Measurements from ENCODE around the gene NAA20.

Gene NAA20

GRCh38 chr20:20017001-20017843 is at the start of gene NAA20:
TSS of gene NAA20 (plus strand) at chr20:20017362. CDS start at chr20:20017397, 35 bp downstream.
- DNase-seq, result peak; percentile 88 to 89

- no peak for DNase-seq
Observed at GRCh38 chr20:19967445-19967844, 49.7 kb upstream of the NAA20 start.

GRCh38 chr20:19968028-19968427 is 49.1 kb upstream of the NAA20 start:
- no peak for DNase-seq

- no peak for DNase-seq
Observed at GRCh38 chr20:19968466-19969073, 48.6 kb upstream of the NAA20 start.

- no peak for DNase-seq
Observed at GRCh38 chr20:19969106-19969505, 48.1 kb upstream of the NAA20 start.

- no peak for DNase-seq
Observed at GRCh38 chr20:19969507-19970255, 47.5 kb upstream of the NAA20 start.

- no peak for DNase-seq
Observed at GRCh38 chr20:19970256-19970765, 46.9 kb upstream of the NAA20 start.

- no peak for DNase-seq
Observed at GRCh38 chr20:19971116-19971515, 46.0 kb upstream of the NAA20 start.

- DNase-seq, result no peak
Observed at GRCh38 chr20:19973961-19974629, 43.1 kb upstream of the NAA20 start.

GRCh38 chr20:19974630-19975435 is 42.3 kb upstream of the NAA20 start:
- DNase-seq, result no peak

GRCh38 chr20:19975436-19975799 is 41.7 kb upstream of the NAA20 start:
- DNase-seq, result no peak

GRCh38 chr20:19975901-19976300 is 41.3 kb upstream of the NAA20 start:
- DNase-seq, result no peak

- no peak for DNase-seq
Observed at GRCh38 chr20:19976595-19977372, 40.4 kb upstream of the NAA20 start.

- DNase-seq, result no peak
Observed at GRCh38 chr20:19977373-19977770, 39.8 kb upstream of the NAA20 start.

- no peak for DNase-seq
Observed at GRCh38 chr20:19978511-19979210, 38.5 kb upstream of the NAA20 start.

- DNase-seq, result no peak
Observed at GRCh38 chr20:19981031-19981451, 36.1 kb upstream of the NAA20 start.

- DNase-seq, result no peak
Observed at GRCh38 chr20:19986419-19986818, 30.7 kb upstream of the NAA20 start.

- DNase-seq, result no peak
Observed at GRCh38 chr20:19987046-19987445, 30.1 kb upstream of the NAA20 start.

GRCh38 chr20:19990850-19991249 is 26.3 kb upstream of the NAA20 start:
- no peak for DNase-seq

GRCh38 chr20:19991308-19991707 is 25.9 kb upstream of the NAA20 start:
- no peak for DNase-seq

GRCh38 chr20:19991854-19992253 is 25.3 kb upstream of the NAA20 start:
- no peak for DNase-seq
